Panc1 (cell line): Measurements from ENCODE around the gene GUCY1A2. TPM values are rescaled to one million over a fixed set of nuclear protein-coding genes. Genes with fewer than 3 reads are reported as not detected.

Experiments
- ATAC-seq: fragments of 200-7000 bp; cut with Tn5 transposase; 2 replicates; pipeline ENCODE4 v1.9.1; 2020; ENCODE audit warnings: mild to moderate bottlenecking, moderate library complexity
- BruUV-seq: library from RNA; stranded (reverse); fragments of 400-500 nt; replicated peaks from 2 replicates; lab custom pipeline; 2021; lab: Mats Ljungman, UMichigan
- CTCF ChIA-PET: fragments of 300-600 bp; sonication (Branson Sonifier 250); formaldehyde crosslinking; loops from one replicate; lab custom pipeline; 2022; ENCODE audit warnings: antibody characterized with exemption; lab: Charles Lee
- POLR2A ChIA-PET: fragments of 300-600 bp; sonication (Branson Sonifier 250); formaldehyde crosslinking; loops from one replicate; lab custom pipeline; 2022; ENCODE audit warnings: antibody characterized with exemption; lab: Charles Lee
- DNase-seq: peaks from one replicate; pipeline ENCODE4 v3.0.0-alpha.2; 2010; ENCODE audit warnings: low read depth, low spot score
- H3K27ac ChIP-seq: 2 replicates; pipeline ENCODE4 v1.5.1; 2011; ENCODE audit warnings: mild to moderate bottlenecking, low read length, inconsistent platforms
- H3K27me3 ChIP-seq: fragments of 200-500 bp; sonication (Bioruptor generic); 2 replicates; pipeline ENCODE4 v1.6.0; 2014; ENCODE audit warnings: low read length, inconsistent platforms; ENCODE audit not compliant: control insufficient read depth, insufficient read depth
- H3K36me3 ChIP-seq: fragments of 200-500 bp; sonication (Bioruptor generic); 2 replicates; pipeline ENCODE4 v1.5.1; 2014; ENCODE audit warnings: inconsistent platforms, mild to moderate bottlenecking, low read length, moderate library complexity; ENCODE audit not compliant: control insufficient read depth, insufficient read depth
- H3K4me1 ChIP-seq: 2 replicates; pipeline ENCODE4 v1.5.1; 2011; ENCODE audit warnings: inconsistent platforms, mild to moderate bottlenecking, low read length, moderate library complexity; ENCODE audit not compliant: control insufficient read depth, insufficient read depth
- H3K4me3 ChIP-seq, 2 experiments: 2 replicates each; pipeline ENCODE4 v1.5.1; 2011 to 2012; ENCODE audit warnings: low read depth in 2 of 2, low read length in 2 of 2, mild to moderate bottlenecking in 2 of 2, inconsistent platforms in 1 of 2, moderate library complexity in 1 of 2
- H3K9me3 ChIP-seq: fragments of 200-500 bp; sonication (Bioruptor generic); 2 replicates; pipeline ENCODE4 v1.5.1; 2014; ENCODE audit warnings: low read depth, mild to moderate bottlenecking, inconsistent platforms, low read length, moderate library complexity; ENCODE audit not compliant: control insufficient read depth, insufficient read depth
- CTCF ChIP-seq: fragments of 450-650 bp; IDR thresholded peaks from 2 replicates; pipeline ENCODE4 v1.5.1; 2017; ENCODE audit warnings: mild to moderate bottlenecking
- POLR2AphosphoS5 ChIP-seq: IDR thresholded peaks from 2 replicates; pipeline ENCODE4 v1.6.1; 2012; ENCODE audit warnings: mild to moderate bottlenecking, low read depth, low read length, moderate library complexity
- SIN3A ChIP-seq: IDR thresholded peaks from 2 replicates; pipeline ENCODE4 v1.6.1; 2012; ENCODE audit warnings: low read depth, mild to moderate bottlenecking, low read length, moderate library complexity, borderline replicate concordance; ENCODE audit not compliant: insufficient read depth
- TCF7L2 ChIP-seq: IDR thresholded peaks from 2 replicates; pipeline ENCODE4 v1.6.1; 2011; ENCODE audit warnings: mild to moderate bottlenecking, low read depth, low read length, inconsistent platforms
- in situ Hi-C: cut with HindIII; loops from 2 replicates; pipeline ENCODE4 v1.10.0; 2016; ENCODE audit warnings: low sequenced_read_pairs, low pct_unique_long_range_greater_than_20kb
- intact Hi-C: fragments of 100-400 bp; cut with micrococcal nuclease; formaldehyde crosslinking; loops from one replicate; pipeline ENCODE4 v1.10.0; 2022; ENCODE audit not compliant: unreplicated experiment
- total RNA-seq: library from RNA; stranded (reverse); gene quantifications from one replicate; pipeline ENCODE4 v1.2.1, GENCODE V29; 2021; ENCODE audit not compliant: unreplicated experiment
- TF ChIP-seq, protein P1 (sequence below), 2 experiments: IDR thresholded peaks; 2 replicates each; pipeline ENCODE4 v1.6.1; 2011 to 2012; ENCODE audit warnings: low read depth in 2 of 2, control low read depth in 1 of 2, low read length in 1 of 2, mild to moderate bottlenecking in 1 of 2, moderate library complexity in 1 of 2; ENCODE audit not compliant: insufficient read depth in 1 of 2

Gene GUCY1A2
- total RNA-seq, 1 experiment from 2014 or later: 1.9 TPM

- ATAC-seq: no peak
- H3K36me3 ChIP-seq: no peaks in the 10 kb centered on the region
- ChIA-PET CTCF (no interaction called here), POLR2A (no interaction called here)
- no peaks in the 10 kb centered on the region for H3K27me3 ChIP-seq
- no peak overlapping the region for H3K4me3 ChIP-seq
- no peaks in the 10 kb centered on the region for H3K4me1 ChIP-seq
- no peak for DNase-seq
- in situ Hi-C loops: no loop called here
- no peak for TF ChIP-seq SIN3A
- H3K27ac ChIP-seq: no peak overlapping the region
- H3K9me3 ChIP-seq: no peaks in the 10 kb centered on the region
- intact Hi-C loops: no loop called here
- BruUV-seq: no TSS peak
Observed at GRCh38 chr11:106727256-106727655, 291.0 kb downstream of the GUCY1A2 start.

DNA sequence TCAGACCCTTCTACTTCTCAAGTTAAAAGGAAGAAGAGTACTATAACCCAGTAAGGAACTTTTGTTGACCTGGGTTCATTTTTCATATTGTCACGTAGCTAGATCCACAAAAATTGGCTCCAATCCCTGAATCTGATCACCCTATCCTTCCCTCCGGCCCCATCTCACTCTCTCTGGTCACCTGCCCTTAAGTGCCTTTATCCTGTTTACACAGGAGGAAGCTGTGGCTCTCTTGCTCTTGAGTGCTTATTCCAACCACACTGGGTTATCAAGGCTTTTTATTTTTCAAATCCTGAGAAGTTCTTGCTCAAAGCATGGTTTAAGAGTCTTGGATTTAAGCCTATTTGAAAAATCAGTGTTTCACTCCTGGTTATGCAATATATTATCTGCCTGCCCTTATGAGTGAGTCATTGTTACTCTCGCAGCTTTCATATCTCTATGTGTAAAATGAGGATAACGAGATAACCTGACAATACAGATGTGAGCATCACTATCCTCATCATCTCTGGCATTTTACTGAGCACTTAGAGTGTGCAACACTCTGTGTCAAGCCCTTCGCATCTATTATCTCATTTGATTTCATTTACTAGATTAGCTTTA lies 293.9 kb downstream of the GUCY1A2 start:
- in situ Hi-C loops (no loop called here), intact Hi-C loops (loop anchor here (5.0 kb wide), 1 partner anchor 293 kb away; the partner anchor contains the start of gene GUCY1A2)
- CTCF ChIA-PET: no interaction called here
- no peaks in the 10 kb centered on the region for H3K4me1 ChIP-seq
- POLR2A ChIA-PET: no interaction called here
- H3K4me3 ChIP-seq: no peak overlapping the region
- ATAC-seq: no peak
- H3K27me3 ChIP-seq: no peaks in the 10 kb centered on the region
- BruUV-seq: no TSS peak
- no peak overlapping the region for H3K27ac ChIP-seq
- H3K9me3 ChIP-seq: no peaks in the 10 kb centered on the region
- H3K36me3 ChIP-seq: no peaks in the 10 kb centered on the region
- DNase-seq: no peak
- TF ChIP-seq, protein P1, sequence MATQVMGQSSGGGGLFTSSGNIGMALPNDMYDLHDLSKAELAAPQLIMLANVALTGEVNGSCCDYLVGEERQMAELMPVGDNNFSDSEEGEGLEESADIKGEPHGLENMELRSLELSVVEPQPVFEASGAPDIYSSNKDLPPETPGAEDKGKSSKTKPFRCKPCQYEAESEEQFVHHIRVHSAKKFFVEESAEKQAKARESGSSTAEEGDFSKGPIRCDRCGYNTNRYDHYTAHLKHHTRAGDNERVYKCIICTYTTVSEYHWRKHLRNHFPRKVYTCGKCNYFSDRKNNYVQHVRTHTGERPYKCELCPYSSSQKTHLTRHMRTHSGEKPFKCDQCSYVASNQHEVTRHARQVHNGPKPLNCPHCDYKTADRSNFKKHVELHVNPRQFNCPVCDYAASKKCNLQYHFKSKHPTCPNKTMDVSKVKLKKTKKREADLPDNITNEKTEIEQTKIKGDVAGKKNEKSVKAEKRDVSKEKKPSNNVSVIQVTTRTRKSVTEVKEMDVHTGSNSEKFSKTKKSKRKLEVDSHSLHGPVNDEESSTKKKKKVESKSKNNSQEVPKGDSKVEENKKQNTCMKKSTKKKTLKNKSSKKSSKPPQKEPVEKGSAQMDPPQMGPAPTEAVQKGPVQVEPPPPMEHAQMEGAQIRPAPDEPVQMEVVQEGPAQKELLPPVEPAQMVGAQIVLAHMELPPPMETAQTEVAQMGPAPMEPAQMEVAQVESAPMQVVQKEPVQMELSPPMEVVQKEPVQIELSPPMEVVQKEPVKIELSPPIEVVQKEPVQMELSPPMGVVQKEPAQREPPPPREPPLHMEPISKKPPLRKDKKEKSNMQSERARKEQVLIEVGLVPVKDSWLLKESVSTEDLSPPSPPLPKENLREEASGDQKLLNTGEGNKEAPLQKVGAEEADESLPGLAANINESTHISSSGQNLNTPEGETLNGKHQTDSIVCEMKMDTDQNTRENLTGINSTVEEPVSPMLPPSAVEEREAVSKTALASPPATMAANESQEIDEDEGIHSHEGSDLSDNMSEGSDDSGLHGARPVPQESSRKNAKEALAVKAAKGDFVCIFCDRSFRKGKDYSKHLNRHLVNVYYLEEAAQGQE (IDR thresholded peaks at IDR 0.05; ENCODE audit: insufficient read depth in 1 of 2, low read depth in 2 of 2, low read length in 1 of 2): no peak

DNA sequence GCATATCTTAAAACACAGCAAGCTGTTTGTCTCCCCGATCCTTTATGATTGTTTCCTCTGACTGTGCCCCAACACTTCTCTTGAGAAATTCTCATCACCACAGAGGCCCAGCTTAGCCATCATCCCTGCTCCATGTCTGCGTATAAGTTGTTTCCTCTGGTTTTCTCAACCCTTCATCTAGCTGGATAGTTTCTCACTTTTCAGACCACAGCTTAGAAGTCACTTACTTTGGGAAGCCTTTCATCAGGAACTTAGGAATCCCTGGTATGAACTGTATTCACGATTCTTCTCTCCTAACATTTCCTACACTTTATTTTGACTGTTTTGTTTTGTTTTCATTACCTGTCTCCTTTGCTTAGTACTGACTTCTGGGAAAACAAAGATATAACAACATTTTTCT lies 295.2 kb downstream of the GUCY1A2 start:
- intact Hi-C loops: loop anchor here (5.0 kb wide), 1 partner anchor 294 kb away; the partner anchor contains the start of gene GUCY1A2
- CTCF ChIA-PET: no interaction called here
- POLR2A ChIA-PET: no interaction called here

GRCh38 chr11:106717222-106717621 lies 301.1 kb downstream of the GUCY1A2 start:
- ChIA-PET POLR2A (no interaction called here), CTCF (no interaction called here)
- no peak for DNase-seq
- Histone ChIP-seq H3K9me3 (no peaks in the 10 kb centered on the region), H3K27ac (no peak overlapping the region), H3K36me3 (no peaks in the 10 kb centered on the region), H3K4me3 (no peak overlapping the region), H3K27me3 (no peaks in the 10 kb centered on the region), H3K4me1 (no peaks in the 10 kb centered on the region)
- no peak for TF ChIP-seq POLR2AphosphoS5
- TF ChIP-seq, protein P1 (IDR thresholded peaks at IDR 0.05; ENCODE audit: insufficient read depth in 1 of 2, low read depth in 2 of 2, low read length in 1 of 2): no peak
- no peak for TF ChIP-seq SIN3A
- TF ChIP-seq TCF7L2: no peak
- TF ChIP-seq CTCF: no peak
- intact Hi-C loops (no loop called here), in situ Hi-C loops (no loop called here)
- BruUV-seq: no TSS peak
- ATAC-seq: no peak

More for the DNA sequence above, 295.2 kb downstream of the GUCY1A2 start:
- Histone ChIP-seq H3K27ac (no peak overlapping the region), H3K9me3 (no peaks in the 10 kb centered on the region), H3K4me1 (no peaks in the 10 kb centered on the region), H3K27me3 (no peaks in the 10 kb centered on the region), H3K4me3 (no peak overlapping the region), H3K36me3 (no peaks in the 10 kb centered on the region)
- ATAC-seq (no peak), DNase-seq (no peak)
- no peak for TF ChIP-seq TCF7L2
- BruUV-seq: no TSS peak
- in situ Hi-C loops: no loop called here
